Measurements from ENCODE around the gene MAML2.

GRCh38 chr11:96278039-96278897, 64.7 kb downstream of the MAML2 start:
- TF ChIP-seq CTCF (conservative IDR thresholded peaks at IDR 0.05; ENCODE audit: low read length), result no peak
- no peak for TF ChIP-seq EZH2phosphoT487 (IDR thresholded peaks at IDR 0.05; ENCODE audit: borderline replicate concordance, low read depth, low read length)
